GM10847 (cell line): ENCODE data around the gene ZNF417.

Experiments
- POLR2A ChIP-seq: IDR thresholded peaks from 2 replicates; pipeline ENCODE4 v1.6.1; 2011; ENCODE audit not compliant: insufficient read length; ENCODE audit errors: extremely low read depth

ZNF417 gene

GRCh38 chr19:57905258-57905657 lies 11.1 kb downstream of the ZNF417 start:
- no peak for TF ChIP-seq POLR2A

GRCh38 chr19:57903618-57904184 lies 12.7 kb downstream of the ZNF417 start:
- no peak for TF ChIP-seq POLR2A

- no peak for TF ChIP-seq POLR2A
Measured at GRCh38 chr19:57900311-57900710, 16.1 kb downstream of the ZNF417 start.

GRCh38 chr19:57888560-57889231 lies 27.7 kb downstream of the ZNF417 start, which contains the start of gene ZNF814:
Gene ZNF814, minus strand, starts transcription at chr19:57889037. Its CDS starts 235 bp downstream, at chr19:57888802.
- peak; percentile 39 for TF ChIP-seq POLR2A

- no peak for TF ChIP-seq POLR2A
Measured at GRCh38 chr19:57888107-57888559, 28.3 kb downstream of the ZNF417 start.

GRCh38 chr19:57887195-57887941 lies 29.0 kb downstream of the ZNF417 start:
- TF ChIP-seq POLR2A = no peak

- TF ChIP-seq POLR2A = no peak
Measured at GRCh38 chr19:57886046-57886445, 30.3 kb downstream of the ZNF417 start.

GRCh38 chr19:57872450-57872849 lies 43.9 kb downstream of the ZNF417 start:
- no peak for TF ChIP-seq POLR2A

- TF ChIP-seq POLR2A = no peak
Measured at GRCh38 chr19:57870225-57870624, 46.2 kb downstream of the ZNF417 start.

- no peak for TF ChIP-seq POLR2A
Measured at GRCh38 chr19:57867868-57868492, 48.4 kb downstream of the ZNF417 start.
